HG02981 (cell line): ENCODE measurements around the gene DEFB114.

Source experiments
- ATAC-seq: cut with Tn5 transposase; IDR thresholded peaks from one replicate; pipeline ENCODE4 v1.9.1; 2021; ENCODE audit warnings: mild to moderate bottlenecking, moderate library complexity; ENCODE audit not compliant: unreplicated experiment

Gene DEFB114

GRCh38 chr6:49937017-49937416, 26.9 kb downstream of the DEFB114 start:
- no peak for ATAC-seq

GRCh38 chr6:49935387-49935786, 28.6 kb downstream of the DEFB114 start:
- ATAC-seq: no peak

- ATAC-seq: no peak
These were observed 29.2 kb downstream of the DEFB114 start for GRCh38 chr6:49934770-49935169.

- no peak for ATAC-seq
These were observed 30.4 kb downstream of the DEFB114 start for GRCh38 chr6:49933526-49933925.

GRCh38 chr6:49929340-49929739, 34.6 kb downstream of the DEFB114 start:
- ATAC-seq: no peak

GRCh38 chr6:49923826-49924225, 40.1 kb downstream of the DEFB114 start:
- no peak for ATAC-seq

GRCh38 chr6:49919935-49920644, 43.9 kb downstream of the DEFB114 start:
- ATAC-seq: no peak

GRCh38 chr6:49919261-49919660, 44.7 kb downstream of the DEFB114 start:
- no peak for ATAC-seq

GRCh38 chr6:49918787-49919186, 45.2 kb downstream of the DEFB114 start:
- ATAC-seq: no peak

GRCh38 chr6:49915035-49915434, 48.9 kb downstream of the DEFB114 start:
- ATAC-seq: no peak

- ATAC-seq: no peak
These were observed 50.2 kb downstream of the DEFB114 start for GRCh38 chr6:49913636-49914375.

GRCh38 chr6:49912196-49912595, 51.8 kb downstream of the DEFB114 start:
- ATAC-seq: no peak

GRCh38 chr6:49911252-49911651, 52.7 kb downstream of the DEFB114 start:
- no peak for ATAC-seq
